Transverse colon (tissue), 4 donors: Measurements from ENCODE around the gene TMBIM6. TPM values are rescaled to one million over a fixed set of nuclear protein-coding genes. Genes with fewer than 3 reads are reported as not detected.

Experiments used
- DNase-seq: peaks from one replicate; pipeline ENCODE4 v3.0.0-alpha.2; 2019
- H3K27ac ChIP-seq, 4 donors: fragments of 200-600 bp; sonication (generic); 2 replicates each; pipeline ENCODE4 v1.5.1; 2016 to 2018; ENCODE audit warnings: inconsistent platforms in 4 of 4
- H3K27me3 ChIP-seq: fragments of 200-600 bp; sonication (generic); 2 replicates; pipeline ENCODE4 v1.5.1; 2017; ENCODE audit warnings: inconsistent platforms
- H3K36me3 ChIP-seq, 4 donors: fragments of 200-600 bp; sonication (generic); 2 replicates each; pipeline ENCODE4 v1.5.1; 2017 to 2019; ENCODE audit warnings: inconsistent platforms in 4 of 4
- H3K4me1 ChIP-seq, 4 donors: fragments of 200-600 bp; sonication (generic); 2 replicates each; pipeline ENCODE4 v1.5.1; 2017 to 2020; ENCODE audit warnings: inconsistent platforms in 4 of 4
- H3K4me3 ChIP-seq, 4 donors: fragments of 200-600 bp; sonication (generic); 1 replicate in 1 of 4; 2 replicates in 3 of 4; pipeline versions ENCODE4 v1.5.1 to v1.6.1; 2017 to 2019; ENCODE audit warnings: inconsistent platforms in 4 of 4
- H3K9me3 ChIP-seq, 2 donors: fragments of 200-600 bp; sonication (generic); 2 replicates each; pipeline ENCODE4 v1.5.1; 2017 to 2019; ENCODE audit warnings: inconsistent platforms in 2 of 2
- CTCF ChIP-seq, 5 experiments: fragments of 200-600 bp in 3 of 5; fragments of 450-650 bp in 2 of 5; sonication (generic) in 3 of 5; IDR thresholded peaks; 1 replicate in 2 of 5; 2 replicates in 3 of 5; pipeline ENCODE4 v1.5.1; 2016 to 2017; ENCODE audit warnings: antibody characterized with exemption in 5 of 5, inconsistent platforms in 3 of 5, mild to moderate bottlenecking in 2 of 5, moderate library complexity in 1 of 5
- EP300 ChIP-seq: sonication (generic); formaldehyde crosslinking; IDR thresholded peaks from one replicate; pipeline ENCODE4 v1.6.1; 2017; ENCODE audit warnings: antibody characterized with exemption, low read depth
- POLR2A ChIP-seq: fragments of 450-650 bp; IDR thresholded peaks from one replicate; pipeline ENCODE4 v1.6.1; 2016; ENCODE audit warnings: antibody characterized with exemption, mild to moderate bottlenecking, moderate library complexity
- POLR2AphosphoS5 ChIP-seq, 3 donors: sonication (generic); formaldehyde crosslinking; IDR thresholded peaks; one replicate each; pipeline ENCODE4 v1.6.1; 2016; ENCODE audit warnings: antibody characterized with exemption in 3 of 3
- WGBS, 2 donors: methylation state at CpG; one replicate each; pipeline ENCODE4 v1.1.5; 2018; ENCODE audit warnings: low coverage in 1 of 2; 5-methylcytosine and 5-hydroxymethylcytosine counted together
- in situ Hi-C, 4 donors: fragments of 200-750 bp; cut with MboI; loops; one replicate each; pipeline versions ENCODE4 v1.15.0 to v1.15.1; 2017; ENCODE audit warnings: low sequenced_read_pairs in 3 of 4, low pct_ligation_motif_present in 1 of 4, low pct_unique_long_range_greater_than_20kb in 1 of 4
- intact Hi-C: fragments of 100-400 bp; cut with DNase I; formaldehyde crosslinking; loops from one replicate; pipeline ENCODE4 v1.15.1; 2023; ENCODE audit warnings: low total_unique reads
- total RNA-seq, 4 donors: library from RNA; depleted of rRNA; stranded (reverse); fragments of >200 nt; gene quantifications; one replicate each; pipeline ENCODE4 v1.1.0, GENCODE V29; 2016

Gene TMBIM6
- total RNA-seq, 4 donors from 2014 or later, result 234 to 709 (median 558) TPM

GRCh38 chr12:49741882-49742620 lies 694 bp downstream of the TMBIM6 start:
- Histone ChIP-seq H3K27ac (peak overlapping the region; percentile 92 to 98 (median 96)), H3K4me1 (peaks cover 19 to 51% (median 36%) of the 10 kb centered on the region in 4 donors), H3K4me3 (peak overlapping the region; percentile 33 to 75 (median 58)), H3K27me3 (no peaks in the 10 kb centered on the region), H3K9me3 (no peaks in the 10 kb centered on the region), H3K36me3 (no peaks in the 10 kb centered on the region)
- in situ Hi-C loops (no loop called here), intact Hi-C loops (no loop called here)
- DNase-seq, result peak; percentile 94
- peak in 2 of 3 donors; percentile 44 to 49 for TF ChIP-seq POLR2AphosphoS5 (IDR thresholded peaks at IDR 0.05)
- no peak for TF ChIP-seq EP300
- WGBS, 2 donors, result 0% methylated on average over 4 to 35 of the region's 35 CpGs

- WGBS, 2 donors, result 39 to 61% methylated on average over 2 to 3 of the region's 3 CpGs
- TF ChIP-seq POLR2A, result no peak
- TF ChIP-seq CTCF (IDR thresholded peaks at IDR 0.05), result no peak
- no peak for TF ChIP-seq EP300
- no peak for TF ChIP-seq POLR2AphosphoS5 (IDR thresholded peaks at IDR 0.05)
- Histone ChIP-seq H3K4me1 (peaks cover 19 to 74% (median 44%) of the 10 kb centered on the region in 4 donors), H3K27ac (no peak overlapping the region), H3K36me3 (no peaks in the 10 kb centered on the region), H3K4me3 (no peak overlapping the region), H3K27me3 (no peaks in the 10 kb centered on the region), H3K9me3 (no peaks in the 10 kb centered on the region)
- intact Hi-C loops (no loop called here), in situ Hi-C loops (no loop called here)
- DNase-seq, result no peak
Measured at GRCh38 chr12:49744363-49744885, 3.1 kb downstream of the TMBIM6 start.

- no peaks in the 10 kb centered on the region for H3K27me3 ChIP-seq
- H3K4me1 ChIP-seq, result peaks cover 36 to 99% (median 55%) of the 10 kb centered on the region in 4 donors
- H3K36me3 ChIP-seq, result peaks cover 0 to 12% (median 4%) of the 10 kb centered on the region in 4 donors
- H3K4me3 ChIP-seq, result no peak overlapping the region
- intact Hi-C loops (no loop called here), in situ Hi-C loops (no loop called here)
- no peak for TF ChIP-seq EP300
- no peak for TF ChIP-seq POLR2A
- no peak for TF ChIP-seq POLR2AphosphoS5 (IDR thresholded peaks at IDR 0.05)
- no peak for TF ChIP-seq CTCF (IDR thresholded peaks at IDR 0.05)
- no peaks in the 10 kb centered on the region for H3K9me3 ChIP-seq
- no peak for DNase-seq
- 11 to 38% methylated on average over 1 of the region's 1 CpG for WGBS, 2 donors
- H3K27ac ChIP-seq, result no peak overlapping the region
Measured at GRCh38 chr12:49748306-49748705, 6.9 kb downstream of the TMBIM6 start.

GRCh38 chr12:49748800-49749199 lies 7.4 kb downstream of the TMBIM6 start:
- no peak for TF ChIP-seq EP300
- TF ChIP-seq CTCF (IDR thresholded peaks at IDR 0.05), result no peak
- TF ChIP-seq POLR2AphosphoS5 (IDR thresholded peaks at IDR 0.05), result no peak
- TF ChIP-seq POLR2A, result no peak
- Histone ChIP-seq H3K27ac (no peak overlapping the region), H3K4me3 (no peak overlapping the region), H3K36me3 (peaks cover 0 to 17% (median 6%) of the 10 kb centered on the region in 4 donors), H3K27me3 (no peaks in the 10 kb centered on the region), H3K4me1 (peaks cover 34 to 98% (median 50%) of the 10 kb centered on the region in 4 donors), H3K9me3 (no peaks in the 10 kb centered on the region)
- no peak for DNase-seq
- WGBS, 2 donors, result 62 to 71% methylated on average over 3 of the region's 3 CpGs
- intact Hi-C loops (no loop called here), in situ Hi-C loops (no loop called here)
